SK-N-SH (cell line): ENCODE measurements around the gene SRRM1. TPM values are rescaled to one million over a fixed set of nuclear protein-coding genes. Genes with fewer than 3 reads are reported as not detected.

Experiments used
- CTCF ChIA-PET: fragments of 300-600, 350-600 bp; formaldehyde crosslinking; extraction: SDS; loops from one replicate; lab custom pipeline; 2021; lab: Yijun Ruan, JAX
- POLR2A ChIA-PET: fragments of 350-600 bp; sonication (Branson Sonifier 250); formaldehyde crosslinking; extraction: SDS; loops from one replicate; lab custom pipeline; 2020; ENCODE audit warnings: antibody characterized with exemption, inconsistent platforms; lab: Yijun Ruan, JAX
- DNase-seq: peaks from one replicate; pipeline ENCODE4 v3.0.0; 2012
- H2AFZ ChIP-seq: fragments of 200-600 bp; sonication (generic); 2 replicates; pipeline ENCODE4 v1.8.1; 2016; ENCODE audit warnings: antibody characterized with exemption, mild to moderate bottlenecking, low read depth
- H3F3A ChIP-seq: fragments of 200-600 bp; sonication (generic); replicated peaks from 2 replicates; pipeline ENCODE3; 2016; ENCODE audit warnings: antibody characterized with exemption, mild to moderate bottlenecking; ENCODE audit not compliant: insufficient read depth
- H3K27ac ChIP-seq, 2 experiments: fragments of 200-500 bp in 1 of 2; fragments of 200-600 bp in 1 of 2; sonication (Bioruptor generic) in 1 of 2; sonication (generic), shearing (Covaris generic) in 1 of 2; 2 replicates each; pipeline versions ENCODE4 v1.5.1 to v1.6.1; 2014 to 2016; ENCODE audit warnings: low read depth in 2 of 2, inconsistent platforms in 1 of 2, low read length in 1 of 2, mild to moderate bottlenecking in 1 of 2, mixed read lengths in 1 of 2
- H3K27me3 ChIP-seq: fragments of 200-600 bp; sonication (generic), shearing (Covaris generic); 2 replicates; pipeline ENCODE4 v1.6.1; 2016; ENCODE audit warnings: mixed run types; ENCODE audit not compliant: insufficient read depth
- H3K36me3 ChIP-seq, 2 experiments: fragments of 200-500 bp in 1 of 2; fragments of 200-600 bp in 1 of 2; sonication (Bioruptor generic) in 1 of 2; sonication (generic) in 1 of 2; replicated peaks in 1 of 2; 2 replicates each; pipeline versions ENCODE3 to v1.5.1; 2014 to 2016; ENCODE audit warnings: low read length in 1 of 2, mild to moderate bottlenecking in 1 of 2; ENCODE audit not compliant: insufficient read depth in 2 of 2, control insufficient read depth in 1 of 2
- H3K4me1 ChIP-seq, 2 experiments: fragments of 200-500 bp in 1 of 2; fragments of 200-600 bp in 1 of 2; sonication (Bioruptor generic) in 1 of 2; sonication (generic), shearing (Covaris generic) in 1 of 2; 2 replicates each; pipeline versions ENCODE4 v1.5.1 to v1.6.1; 2014 to 2016; ENCODE audit warnings: low read depth in 1 of 2, low read length in 1 of 2, mixed run types in 1 of 2; ENCODE audit not compliant: insufficient read depth in 2 of 2, control insufficient read depth in 1 of 2
- H3K4me2 ChIP-seq: fragments of 200-600 bp; sonication (generic), shearing (Covaris generic); 2 replicates; pipeline ENCODE4 v1.6.1; 2017; ENCODE audit warnings: mixed run types
- H3K4me3 ChIP-seq, 2 experiments: fragments of 200-500 bp in 1 of 2; fragments of 200-600 bp in 1 of 2; sonication (Bioruptor generic) in 1 of 2; sonication (generic), shearing (Covaris generic) in 1 of 2; 2 replicates each; pipeline versions ENCODE4 v1.5.1 to v1.8.1; 2014 to 2016; ENCODE audit warnings: low read depth in 2 of 2, inconsistent platforms in 1 of 2, low read length in 1 of 2, mild to moderate bottlenecking in 1 of 2, mixed read lengths in 1 of 2, moderate library complexity in 1 of 2
- H3K79me2 ChIP-seq: fragments of 200-600 bp; sonication (generic); 2 replicates; pipeline ENCODE4 v1.8.1; 2017; ENCODE audit warnings: mild to moderate bottlenecking; ENCODE audit not compliant: insufficient read depth
- H3K9ac ChIP-seq: fragments of 200-600 bp; sonication (generic); 2 replicates; pipeline ENCODE4 v1.6.1; 2017; ENCODE audit warnings: mixed run types
- H3K9me2 ChIP-seq: fragments of 200-600 bp; sonication (generic); 2 replicates; pipeline ENCODE4 v1.6.1; 2017; ENCODE audit warnings: mixed run types
- H3K9me3 ChIP-seq: fragments of 200-600 bp; sonication (generic); 2 replicates; pipeline ENCODE4 v1.6.1; 2017; ENCODE audit warnings: mixed run types, mild to moderate bottlenecking, moderate library complexity
- H4K20me1 ChIP-seq: fragments of 200-600 bp; sonication (generic); 2 replicates; pipeline ENCODE4 v1.6.1; 2017; ENCODE audit warnings: mild to moderate bottlenecking, mixed run types; ENCODE audit not compliant: insufficient read depth
- CHD2 ChIP-seq: fragments of 150-350 bp; IDR thresholded peaks from 2 replicates; pipeline ENCODE4 v1.6.1; 2018; ENCODE audit warnings: low read length; ENCODE audit not compliant: partially characterized antibody
- ELF1 ChIP-seq: IDR thresholded peaks from 2 replicates; pipeline ENCODE4 v1.4.0; 2012
- EZH2phosphoT487 ChIP-seq: fragments of 200-600 bp; sonication (generic); IDR thresholded peaks from 2 replicates; pipeline ENCODE4 v1.6.1; 2017; ENCODE audit warnings: low read depth, mixed run types, mild to moderate bottlenecking, antibody characterized with exemption, moderate library complexity, borderline replicate concordance
- FOSL2 ChIP-seq: IDR thresholded peaks from 2 replicates; pipeline ENCODE4 v1.4.0; 2012; ENCODE audit warnings: low read depth, mild to moderate bottlenecking, moderate library complexity, borderline replicate concordance
- FOXJ3 ChIP-seq: sonication (generic); formaldehyde crosslinking; IDR thresholded peaks from 2 replicates; pipeline ENCODE4 v1.5.1; 2020; ENCODE audit warnings: mild to moderate bottlenecking, missing genetic modification reagents
- FOXM1 ChIP-seq: IDR thresholded peaks from 2 replicates; pipeline ENCODE4 v1.4.0; 2012; ENCODE audit warnings: low read depth, mild to moderate bottlenecking
- GATA2 ChIP-seq: sonication (generic); formaldehyde crosslinking; IDR thresholded peaks from 2 replicates; pipeline ENCODE4 v1.5.0; 2020; ENCODE audit warnings: mild to moderate bottlenecking, missing genetic modification reagents
- JUND ChIP-seq: IDR thresholded peaks from 2 replicates; pipeline ENCODE4 v1.4.0; 2012
- MXI1 ChIP-seq: IDR thresholded peaks from 2 replicates; pipeline ENCODE4 v1.6.1; 2012; ENCODE audit warnings: mild to moderate bottlenecking, low read depth, low read length, improper control_type of control experiment
- NFIC ChIP-seq: IDR thresholded peaks from 2 replicates; pipeline ENCODE4 v1.4.0; 2012; ENCODE audit warnings: borderline replicate concordance
- POLR2AphosphoS5 ChIP-seq: IDR thresholded peaks from 2 replicates; pipeline ENCODE4 v1.6.1; 2012; ENCODE audit warnings: low read depth, low read length
- RAD21 ChIP-seq: IDR thresholded peaks from 2 replicates; pipeline ENCODE4 v1.6.1; 2012; ENCODE audit warnings: mild to moderate bottlenecking, low read length
- RFX5 ChIP-seq: IDR thresholded peaks from 2 replicates; pipeline ENCODE4 v1.6.1; 2012; ENCODE audit warnings: mild to moderate bottlenecking, improper control_type of control experiment, low read length
- SIN3A ChIP-seq: IDR thresholded peaks from 2 replicates; pipeline ENCODE4 v1.6.1; 2012; ENCODE audit warnings: low read depth, mild to moderate bottlenecking, low read length, moderate library complexity, borderline replicate concordance
- TAF1 ChIP-seq: IDR thresholded peaks from 2 replicates; pipeline ENCODE4 v1.6.1; 2012; ENCODE audit warnings: low read depth, mild to moderate bottlenecking, low read length, moderate library complexity, borderline replicate concordance
- TCF12 ChIP-seq: IDR thresholded peaks from 2 replicates; pipeline ENCODE4 v1.4.0; 2012
- YY1 ChIP-seq: IDR thresholded peaks from 2 replicates; pipeline ENCODE4 v1.4.0; 2012; ENCODE audit warnings: low read depth, mild to moderate bottlenecking
- WGBS: methylation state at CpG from one replicate; pipeline ENCODE4 v1.1.6; 2017; ENCODE audit warnings: low lambda C conversion rate; 5-methylcytosine and 5-hydroxymethylcytosine counted together
- polyA plus RNA-seq, 3 experiments: library from polyadenylated mRNA; depleted of rRNA; stranded (reverse); fragments of >200 nt; gene quantifications; 2 replicates each; pipeline ENCODE4 v1.2.3, GENCODE V29; 2012
- TF ChIP-seq, protein P1 (sequence below): fragments of 150-350 bp; IDR thresholded peaks from 2 replicates; pipeline ENCODE4 v1.6.1; 2017; ENCODE audit warnings: antibody characterized with exemption, low read length, low read depth, borderline replicate concordance
- TF ChIP-seq, protein P2 (sequence below): fragments of 150-350 bp; IDR thresholded peaks from 2 replicates; pipeline ENCODE4 v1.6.1; 2016; ENCODE audit warnings: mild to moderate bottlenecking, low read depth, low read length
- TF ChIP-seq, protein P3 (sequence below): IDR thresholded peaks from 2 replicates; pipeline ENCODE4 v1.6.1; 2012; ENCODE audit warnings: mild to moderate bottlenecking, low read depth, low read length, moderate library complexity
- TF ChIP-seq, protein P4 (sequence below): IDR thresholded peaks from 2 replicates; pipeline ENCODE4 v1.4.0; 2012; ENCODE audit warnings: low read depth

SRRM1 gene
- polyA plus RNA-seq, 1 of the 3 experiments (the other 2 are of a cell fraction), result 52.3 TPM

DNA sequence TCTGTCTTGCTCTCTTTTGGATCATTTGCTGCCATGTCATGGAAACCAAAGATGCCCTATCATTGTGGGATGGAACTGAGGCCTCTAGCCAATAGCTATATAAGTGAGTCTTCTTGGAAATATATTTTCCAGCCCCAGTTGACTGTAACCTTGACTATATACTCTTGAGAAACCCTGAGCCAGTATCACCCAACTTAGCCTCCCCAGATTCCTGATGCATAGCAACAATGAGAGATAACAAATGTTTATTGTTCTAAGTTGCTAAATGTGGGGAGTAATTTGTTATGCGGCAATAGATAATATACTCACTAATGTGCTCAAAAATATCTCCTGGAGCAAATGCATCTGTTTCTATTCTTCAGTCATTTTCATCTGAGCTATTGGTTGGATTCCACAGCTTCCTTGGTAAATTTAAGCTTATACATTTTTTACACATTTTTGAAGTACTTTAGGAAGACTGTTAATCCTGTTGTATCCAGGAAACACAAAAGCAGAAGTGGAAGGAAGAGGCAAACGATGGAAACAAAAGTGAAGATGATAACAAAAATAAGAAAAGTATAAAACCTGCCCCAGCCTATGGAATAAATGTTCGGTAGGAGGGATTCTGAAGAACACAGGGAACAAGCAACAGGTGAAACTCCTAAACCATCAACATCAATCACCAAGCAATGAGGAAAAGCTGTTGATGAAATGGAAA is 6.3 kb upstream of the SRRM1 start:
- Histone ChIP-seq H3K9me2 (no peaks in the 10 kb centered on the region), H3K9me3 (no peaks in the 10 kb centered on the region), H3K27ac (no peak overlapping the region), H3K4me3 (no peak overlapping the region), H3K9ac (no peak overlapping the region), H2AFZ (no peak overlapping the region), H3K27me3 (no peaks in the 10 kb centered on the region), H3K79me2 (peaks cover 6% of the 10 kb centered on the region; the same call in 1 of the 2 replicates), H4K20me1 (no peaks in the 10 kb centered on the region), H3K36me3 (no peaks in the 10 kb centered on the region), H3K4me1 (peaks cover 0 to 5% of the 10 kb centered on the region in 2 experiments; a peak in 1 of 4 replicates), H3F3A (no peaks in the 10 kb centered on the region), H3K4me2 (no peak overlapping the region)
- POLR2A ChIA-PET, result no interaction called here
- CTCF ChIA-PET, result interaction anchor here (1.3 to 6.4 kb wide), 11 partner anchors 15 to 487 kb away, joined by 3 to 36 read pairs (median 5); partner anchors contain the start of gene NIPAL3
- TF ChIP-seq ELF1 (no peak), FOSL2 (no peak), CHD2 (no peak), NFIC (no peak), EZH2phosphoT487 (no peak), TCF12 (no peak), SIN3A (no peak), MXI1 (no peak), FOXJ3 (CRISPR knock-in tag) (no peak), YY1 (no peak), RFX5 (no peak), TAF1 (no peak), GATA2 (CRISPR knock-in tag) (no peak)
- TF ChIP-seq, protein P1, sequence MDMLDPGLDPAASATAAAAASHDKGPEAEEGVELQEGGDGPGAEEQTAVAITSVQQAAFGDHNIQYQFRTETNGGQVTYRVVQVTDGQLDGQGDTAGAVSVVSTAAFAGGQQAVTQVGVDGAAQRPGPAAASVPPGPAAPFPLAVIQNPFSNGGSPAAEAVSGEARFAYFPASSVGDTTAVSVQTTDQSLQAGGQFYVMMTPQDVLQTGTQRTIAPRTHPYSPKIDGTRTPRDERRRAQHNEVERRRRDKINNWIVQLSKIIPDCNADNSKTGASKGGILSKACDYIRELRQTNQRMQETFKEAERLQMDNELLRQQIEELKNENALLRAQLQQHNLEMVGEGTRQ, result no peak
- TF ChIP-seq, protein P2, sequence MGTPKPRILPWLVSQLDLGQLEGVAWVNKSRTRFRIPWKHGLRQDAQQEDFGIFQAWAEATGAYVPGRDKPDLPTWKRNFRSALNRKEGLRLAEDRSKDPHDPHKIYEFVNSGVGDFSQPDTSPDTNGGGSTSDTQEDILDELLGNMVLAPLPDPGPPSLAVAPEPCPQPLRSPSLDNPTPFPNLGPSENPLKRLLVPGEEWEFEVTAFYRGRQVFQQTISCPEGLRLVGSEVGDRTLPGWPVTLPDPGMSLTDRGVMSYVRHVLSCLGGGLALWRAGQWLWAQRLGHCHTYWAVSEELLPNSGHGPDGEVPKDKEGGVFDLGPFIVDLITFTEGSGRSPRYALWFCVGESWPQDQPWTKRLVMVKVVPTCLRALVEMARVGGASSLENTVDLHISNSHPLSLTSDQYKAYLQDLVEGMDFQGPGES, result no peak
- 57% methylated on average over 3 of the region's 3 CpGs for WGBS
- DNase-seq, result no peak

DNA sequence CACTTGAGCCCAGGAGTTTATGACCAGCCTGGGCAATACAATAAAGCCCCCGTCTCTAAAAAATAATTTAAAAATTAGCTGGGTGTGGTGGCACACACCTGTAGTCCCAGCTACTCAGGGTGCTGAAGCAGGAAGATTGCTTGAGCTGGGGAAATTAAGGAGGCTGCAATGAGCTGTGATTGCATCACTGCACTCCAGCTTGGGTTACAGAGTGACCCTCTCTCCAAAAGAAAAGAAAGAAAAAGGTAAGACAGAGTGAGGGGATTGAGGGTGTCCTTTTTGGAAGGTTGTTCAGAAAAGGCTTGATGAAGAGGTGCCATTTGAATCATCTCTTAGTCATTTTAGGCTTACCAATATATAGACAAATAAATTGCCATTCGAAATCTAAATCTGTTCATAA is 4.0 kb upstream of the SRRM1 start:
- Histone ChIP-seq H3K9me2 (no peaks in the 10 kb centered on the region), H3K27me3 (no peaks in the 10 kb centered on the region), H3F3A (peaks cover 4% of the 10 kb centered on the region), H3K4me2 (no peak overlapping the region), H3K4me1 (peaks cover 0 to 9% of the 10 kb centered on the region in 2 experiments; a peak in 2 of 4 replicates), H4K20me1 (peaks cover 6% of the 10 kb centered on the region), H3K4me3 (no peak overlapping the region), H3K27ac (no peak overlapping the region), H3K9ac (no peak overlapping the region), H2AFZ (no peak overlapping the region), H3K36me3 (no peaks in the 10 kb centered on the region), H3K79me2 (peaks cover 20% of the 10 kb centered on the region), H3K9me3 (no peaks in the 10 kb centered on the region)
- POLR2A ChIA-PET, result no interaction called here
- CTCF ChIA-PET, result interaction anchor here (0.6 to 6.4 kb wide), 3 partner anchors 209 to 440 kb away, joined by 3 to 36 read pairs (median 26); no protein-coding TSS in a partner anchor
- 82% methylated on average over 2 of the region's 2 CpGs for WGBS
- no peak for DNase-seq
- TF ChIP-seq SIN3A, result no peak
- TF ChIP-seq CHD2, result no peak
- TF ChIP-seq FOXJ3 (CRISPR knock-in tag), result no peak
- TF ChIP-seq, protein P2, result no peak
- TF ChIP-seq POLR2AphosphoS5, result no peak
- no peak for TF ChIP-seq JUND
- TF ChIP-seq, protein P3, sequence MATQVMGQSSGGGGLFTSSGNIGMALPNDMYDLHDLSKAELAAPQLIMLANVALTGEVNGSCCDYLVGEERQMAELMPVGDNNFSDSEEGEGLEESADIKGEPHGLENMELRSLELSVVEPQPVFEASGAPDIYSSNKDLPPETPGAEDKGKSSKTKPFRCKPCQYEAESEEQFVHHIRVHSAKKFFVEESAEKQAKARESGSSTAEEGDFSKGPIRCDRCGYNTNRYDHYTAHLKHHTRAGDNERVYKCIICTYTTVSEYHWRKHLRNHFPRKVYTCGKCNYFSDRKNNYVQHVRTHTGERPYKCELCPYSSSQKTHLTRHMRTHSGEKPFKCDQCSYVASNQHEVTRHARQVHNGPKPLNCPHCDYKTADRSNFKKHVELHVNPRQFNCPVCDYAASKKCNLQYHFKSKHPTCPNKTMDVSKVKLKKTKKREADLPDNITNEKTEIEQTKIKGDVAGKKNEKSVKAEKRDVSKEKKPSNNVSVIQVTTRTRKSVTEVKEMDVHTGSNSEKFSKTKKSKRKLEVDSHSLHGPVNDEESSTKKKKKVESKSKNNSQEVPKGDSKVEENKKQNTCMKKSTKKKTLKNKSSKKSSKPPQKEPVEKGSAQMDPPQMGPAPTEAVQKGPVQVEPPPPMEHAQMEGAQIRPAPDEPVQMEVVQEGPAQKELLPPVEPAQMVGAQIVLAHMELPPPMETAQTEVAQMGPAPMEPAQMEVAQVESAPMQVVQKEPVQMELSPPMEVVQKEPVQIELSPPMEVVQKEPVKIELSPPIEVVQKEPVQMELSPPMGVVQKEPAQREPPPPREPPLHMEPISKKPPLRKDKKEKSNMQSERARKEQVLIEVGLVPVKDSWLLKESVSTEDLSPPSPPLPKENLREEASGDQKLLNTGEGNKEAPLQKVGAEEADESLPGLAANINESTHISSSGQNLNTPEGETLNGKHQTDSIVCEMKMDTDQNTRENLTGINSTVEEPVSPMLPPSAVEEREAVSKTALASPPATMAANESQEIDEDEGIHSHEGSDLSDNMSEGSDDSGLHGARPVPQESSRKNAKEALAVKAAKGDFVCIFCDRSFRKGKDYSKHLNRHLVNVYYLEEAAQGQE, result no peak
- no peak for TF ChIP-seq ELF1
- no peak for TF ChIP-seq RAD21
- no peak for TF ChIP-seq FOXM1
- TF ChIP-seq, protein P4, sequence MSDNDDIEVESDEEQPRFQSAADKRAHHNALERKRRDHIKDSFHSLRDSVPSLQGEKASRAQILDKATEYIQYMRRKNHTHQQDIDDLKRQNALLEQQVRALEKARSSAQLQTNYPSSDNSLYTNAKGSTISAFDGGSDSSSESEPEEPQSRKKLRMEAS, result no peak
- TF ChIP-seq NFIC, result no peak
